ENCODE measurements around the gene TPRN.

GRCh38 chr9:137160054-137160425 is 40.5 kb downstream of the TPRN start:
- TF ChIP-seq CTCF (conservative IDR thresholded peaks at IDR 0.05; ENCODE audit: low read depth in 2 of 2) (no peak), POLR2AphosphoS5 (IDR thresholded peaks at IDR 0.05; ENCODE audit: low read depth) (no peak), REST (IDR thresholded peaks at IDR 0.05; ENCODE audit: unreplicated experiment) (no peak)

Data from GM23338 (cell line).